AG09309 (cell line): ENCODE results near the gene AKAP8L.

Experiments
- DNase-seq: peaks from one replicate; pipeline ENCODE4 v3.0.0-alpha.2; 2010; ENCODE audit warnings: low read depth
- H3K4me3 ChIP-seq: 2 replicates; pipeline ENCODE4 v1.5.1; 2011; ENCODE audit warnings: mild to moderate bottlenecking, low read depth, low read length, moderate library complexity; ENCODE audit not compliant: control insufficient read depth
- CTCF ChIP-seq: IDR thresholded peaks from 2 replicates; pipeline ENCODE4 v1.5.1; 2011; ENCODE audit warnings: mild to moderate bottlenecking, low read depth, low read length, inconsistent platforms; ENCODE audit not compliant: insufficient read depth, control insufficient read depth; ENCODE audit errors: missing control alignments

Gene AKAP8L

GRCh38 chr19:15372891-15373301, 45.9 kb downstream of the AKAP8L start:
- DNase-seq, result no peak
- H3K4me3 ChIP-seq, result no peak overlapping the region
- no peak for TF ChIP-seq CTCF

GRCh38 chr19:15372470-15372869, 46.3 kb downstream of the AKAP8L start:
- DNase-seq, result no peak
- TF ChIP-seq CTCF, result no peak
- no peak overlapping the region for H3K4me3 ChIP-seq

- no peak for TF ChIP-seq CTCF
- no peak for DNase-seq
These were observed 46.9 kb downstream of the AKAP8L start for GRCh38 chr19:15371786-15372380.

GRCh38 chr19:15371119-15371518, 47.7 kb downstream of the AKAP8L start:
- DNase-seq, result no peak
- no peak overlapping the region for H3K4me3 ChIP-seq
- TF ChIP-seq CTCF, result no peak

More at GRCh38 chr19:15371786-15372380, 46.9 kb downstream of the AKAP8L start:
- H3K4me3 ChIP-seq, result no peak overlapping the region

- TF ChIP-seq CTCF, result no peak
- H3K4me3 ChIP-seq, result no peak overlapping the region
- DNase-seq, result no peak
These were observed 49.2 kb downstream of the AKAP8L start for GRCh38 chr19:15369594-15369891.

GRCh38 chr19:15368798-15369593, 49.8 kb downstream of the AKAP8L start:
- no peak for TF ChIP-seq CTCF
- no peak for DNase-seq
- no peak overlapping the region for H3K4me3 ChIP-seq
